Measurements from ENCODE around the gene TIMM21.
A peak's percentile ranks its signal among the peaks of the same experiment; 100 is the strongest.

Gene TIMM21

GRCh38 chr18:74114116-74114515 is 34.2 kb upstream of the TIMM21 start:
- no peak for TF ChIP-seq CTCF (IDR thresholded peaks at IDR 0.05; ENCODE audit: low read depth, low read length)
- no peak overlapping the region for H3K27ac ChIP-seq
- no peaks in the 10 kb centered on the region for H3K36me3 ChIP-seq
- H3K4me3 ChIP-seq (ENCODE audit: low read depth, low read length): no peak overlapping the region
- no peak for DNase-seq
- H3K27me3 ChIP-seq (ENCODE audit: insufficient read depth, low read depth, severe bottlenecking): no peaks in the 10 kb centered on the region
- peaks cover 7% of the 10 kb centered on the region for H3K9me3 ChIP-seq (ENCODE audit: severe bottlenecking)

GRCh38 chr18:74115046-74115445 is 33.3 kb upstream of the TIMM21 start:
- no peak overlapping the region for H3K27ac ChIP-seq
- H3K4me3 ChIP-seq (ENCODE audit: low read depth, low read length): no peak overlapping the region
- no peaks in the 10 kb centered on the region for H3K36me3 ChIP-seq
- H3K27me3 ChIP-seq (ENCODE audit: insufficient read depth, low read depth, severe bottlenecking): no peaks in the 10 kb centered on the region
- no peak for TF ChIP-seq CTCF (IDR thresholded peaks at IDR 0.05; ENCODE audit: low read depth, low read length)
- H3K9me3 ChIP-seq (ENCODE audit: severe bottlenecking): peaks cover 7% of the 10 kb centered on the region
- no peak for DNase-seq

GRCh38 chr18:74116633-74117554 is 31.4 kb upstream of the TIMM21 start:
- DNase-seq: no peak
- H3K9me3 ChIP-seq (ENCODE audit: severe bottlenecking): peaks cover 7% of the 10 kb centered on the region
- H3K4me3 ChIP-seq (ENCODE audit: low read depth, low read length): no peak overlapping the region
- no peaks in the 10 kb centered on the region for H3K27me3 ChIP-seq (ENCODE audit: insufficient read depth, low read depth, severe bottlenecking)
- peak; percentile 53 for TF ChIP-seq CTCF (IDR thresholded peaks at IDR 0.05; ENCODE audit: low read depth, low read length)
- H3K27ac ChIP-seq: no peak overlapping the region
- H3K36me3 ChIP-seq: no peaks in the 10 kb centered on the region

GRCh38 chr18:74123200-74123599 is 25.1 kb upstream of the TIMM21 start:
- H3K36me3 ChIP-seq: no peaks in the 10 kb centered on the region
- no peak overlapping the region for H3K27ac ChIP-seq
- DNase-seq: no peak
- no peaks in the 10 kb centered on the region for H3K9me3 ChIP-seq (ENCODE audit: severe bottlenecking)
- H3K4me3 ChIP-seq (ENCODE audit: low read depth, low read length): no peak overlapping the region
- TF ChIP-seq CTCF (IDR thresholded peaks at IDR 0.05; ENCODE audit: low read depth, low read length): no peak
- H3K27me3 ChIP-seq (ENCODE audit: insufficient read depth, low read depth, severe bottlenecking): no peaks in the 10 kb centered on the region

- H3K9me3 ChIP-seq (ENCODE audit: severe bottlenecking): no peaks in the 10 kb centered on the region
Measured at GRCh38 chr18:74124642-74125041, 23.7 kb upstream of the TIMM21 start.

More at GRCh38 chr18:74124642-74125041, 23.7 kb upstream of the TIMM21 start:
- Histone ChIP-seq H3K27me3 (ENCODE audit: insufficient read depth, low read depth, severe bottlenecking) (no peaks in the 10 kb centered on the region), H3K36me3 (no peaks in the 10 kb centered on the region), H3K4me3 (ENCODE audit: low read depth, low read length) (no peak overlapping the region), H3K27ac (no peak overlapping the region)
- no peak for DNase-seq
- no peak for TF ChIP-seq CTCF (IDR thresholded peaks at IDR 0.05; ENCODE audit: low read depth, low read length)
